Bronchial epithelial cell (primary cell): Measurements from ENCODE around the gene CST6. TPM values are rescaled to one million over a fixed set of nuclear protein-coding genes. Genes with fewer than 3 reads are reported as not detected.

Source experiments
- DNase-seq: peaks from one replicate; pipeline ENCODE4 v3.0.0-alpha.2; 2010; ENCODE audit warnings: low read depth
- FAIRE-seq: peaks from 2 replicates; lab custom pipeline; 2011; peaks lifted over from hg19 to GRCh38; lab: Jason Lieb, UNC
- H3K27me3 ChIP-seq: 2 replicates; pipeline ENCODE4 v1.5.1; 2011; ENCODE audit warnings: low read length; ENCODE audit not compliant: control insufficient read depth, insufficient read depth
- H3K36me3 ChIP-seq: 2 replicates; pipeline ENCODE4 v1.5.1; 2011; ENCODE audit warnings: low read length; ENCODE audit not compliant: control insufficient read depth, insufficient read depth
- H3K4me3 ChIP-seq: 2 replicates; pipeline ENCODE4 v1.5.1; 2011; ENCODE audit warnings: mild to moderate bottlenecking, low read depth, low read length, control low read depth
- total RNA-seq: library from RNA; depleted of rRNA; stranded (reverse); fragments of >200 nt; gene quantifications from 2 replicates; pipeline ENCODE4 v1.2.1, GENCODE V29; 2014
- TF ChIP-seq, protein P1 (sequence below): IDR thresholded peaks from 2 replicates; pipeline ENCODE4 v1.5.1; 2011; ENCODE audit warnings: mild to moderate bottlenecking, moderate library complexity, low read length, control low read depth, inconsistent platforms; ENCODE audit not compliant: insufficient read depth, severe bottlenecking

Gene CST6
- total RNA-seq, 1 donor from 2014 or later, result 3.9 TPM

DNA sequence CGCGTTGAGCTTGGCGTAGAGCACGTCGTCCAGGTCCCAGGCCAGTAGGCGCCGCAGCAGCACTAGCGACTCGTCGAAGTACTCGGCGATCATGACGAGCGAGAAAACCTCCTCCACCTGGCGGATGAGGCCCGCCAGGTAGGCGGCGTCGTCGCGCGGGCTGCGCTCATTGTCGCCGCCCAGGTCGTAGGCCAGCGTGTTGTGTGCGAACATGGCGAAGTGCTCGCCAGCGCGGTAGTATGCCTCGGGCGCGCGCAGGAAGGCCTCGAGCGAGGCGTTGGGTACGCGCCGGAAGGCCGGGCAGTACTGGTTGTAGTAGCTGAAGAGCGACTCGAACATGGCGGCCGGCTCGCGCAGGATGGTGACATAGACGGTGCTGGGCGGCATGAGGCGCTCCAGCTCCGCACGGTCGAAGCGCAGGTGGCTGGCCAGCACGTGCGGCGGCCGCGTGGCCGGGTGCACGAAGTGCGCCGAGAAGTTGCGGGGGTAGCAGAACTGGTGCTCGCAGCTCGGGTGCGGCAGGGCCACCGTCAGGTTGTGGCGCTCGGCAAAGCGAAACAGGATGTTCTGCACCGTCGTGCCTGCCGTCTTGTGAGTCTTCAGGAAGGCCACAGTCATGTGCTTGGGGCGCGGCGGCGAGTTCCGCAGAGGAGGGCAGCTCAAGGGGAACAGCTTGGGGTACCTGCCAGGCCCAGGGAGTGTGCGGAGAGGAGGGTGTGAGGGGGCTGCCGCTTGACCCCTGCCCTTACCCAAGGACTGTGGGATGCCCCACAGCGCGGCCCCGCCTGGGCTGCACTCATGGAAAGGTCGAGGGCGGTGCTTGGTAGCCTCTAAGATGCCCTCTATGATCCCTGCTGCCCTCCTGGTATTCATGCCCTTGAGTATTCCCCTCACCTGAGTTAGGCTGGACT, 31.4 kb downstream of the CST6 start:
- FAIRE-seq, result no peak
- DNase-seq, result no peak
- TF ChIP-seq, protein P1, sequence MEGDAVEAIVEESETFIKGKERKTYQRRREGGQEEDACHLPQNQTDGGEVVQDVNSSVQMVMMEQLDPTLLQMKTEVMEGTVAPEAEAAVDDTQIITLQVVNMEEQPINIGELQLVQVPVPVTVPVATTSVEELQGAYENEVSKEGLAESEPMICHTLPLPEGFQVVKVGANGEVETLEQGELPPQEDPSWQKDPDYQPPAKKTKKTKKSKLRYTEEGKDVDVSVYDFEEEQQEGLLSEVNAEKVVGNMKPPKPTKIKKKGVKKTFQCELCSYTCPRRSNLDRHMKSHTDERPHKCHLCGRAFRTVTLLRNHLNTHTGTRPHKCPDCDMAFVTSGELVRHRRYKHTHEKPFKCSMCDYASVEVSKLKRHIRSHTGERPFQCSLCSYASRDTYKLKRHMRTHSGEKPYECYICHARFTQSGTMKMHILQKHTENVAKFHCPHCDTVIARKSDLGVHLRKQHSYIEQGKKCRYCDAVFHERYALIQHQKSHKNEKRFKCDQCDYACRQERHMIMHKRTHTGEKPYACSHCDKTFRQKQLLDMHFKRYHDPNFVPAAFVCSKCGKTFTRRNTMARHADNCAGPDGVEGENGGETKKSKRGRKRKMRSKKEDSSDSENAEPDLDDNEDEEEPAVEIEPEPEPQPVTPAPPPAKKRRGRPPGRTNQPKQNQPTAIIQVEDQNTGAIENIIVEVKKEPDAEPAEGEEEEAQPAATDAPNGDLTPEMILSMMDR, result no peak
- Histone ChIP-seq H3K36me3 (no peaks in the 10 kb centered on the region), H3K4me3 (no peak overlapping the region), H3K27me3 (peaks cover 2% of the 10 kb centered on the region)

DNA sequence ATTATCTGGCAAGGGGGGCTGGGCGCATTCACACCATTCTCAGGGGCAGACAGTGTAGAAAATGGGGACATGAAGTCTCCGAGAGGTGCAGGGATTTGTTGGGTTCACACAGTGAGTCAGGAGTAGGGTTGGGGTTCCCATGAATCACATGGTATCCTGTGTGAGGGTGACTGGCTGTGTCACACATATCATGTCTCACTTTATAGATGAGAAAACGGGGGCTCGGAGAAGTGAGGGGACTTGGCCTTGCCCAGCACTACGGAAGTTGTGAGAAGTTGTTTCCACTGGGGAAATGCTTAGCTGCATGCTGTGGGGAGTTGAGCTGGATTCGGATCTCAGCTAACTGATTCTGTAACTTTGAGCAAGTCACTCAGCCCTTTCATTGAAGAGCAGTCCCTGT, 32.9 kb downstream of the CST6 start:
- H3K27me3 ChIP-seq, result peaks cover 4% of the 10 kb centered on the region
- H3K36me3 ChIP-seq, result no peaks in the 10 kb centered on the region
- no peak overlapping the region for H3K4me3 ChIP-seq
- TF ChIP-seq, protein P1, result no peak
- no peak for DNase-seq
- FAIRE-seq, result no peak

DNA sequence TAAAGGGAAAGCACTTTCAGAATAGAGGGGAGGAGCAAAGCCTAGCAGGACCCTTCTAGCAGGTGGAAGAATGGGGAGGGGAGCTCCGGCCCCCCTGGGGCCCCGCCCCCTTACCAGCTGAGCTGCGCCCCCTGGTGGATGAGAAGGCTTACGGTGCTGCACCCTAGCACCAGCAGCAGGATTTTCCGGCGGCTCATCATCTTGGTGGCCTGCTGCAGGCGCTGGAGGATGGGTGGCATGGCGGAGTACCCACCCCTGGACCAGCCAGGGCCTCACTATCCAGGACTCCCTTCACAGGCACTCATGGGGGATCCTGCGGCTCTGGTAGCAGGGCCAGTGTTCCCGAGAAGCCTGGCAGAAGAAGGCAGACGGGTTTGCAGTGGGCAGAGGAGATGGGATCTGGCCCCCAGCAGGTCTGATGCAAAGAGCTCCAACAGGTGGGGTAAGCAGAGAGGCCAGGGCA, 33.4 kb downstream of the CST6 start:
- peaks cover 4% of the 10 kb centered on the region for H3K27me3 ChIP-seq
- no peak for FAIRE-seq
- no peaks in the 10 kb centered on the region for H3K36me3 ChIP-seq
- DNase-seq, result peak; percentile 51
- TF ChIP-seq, protein P1, result peak; percentile 98
- H3K4me3 ChIP-seq, result no peak overlapping the region

DNA sequence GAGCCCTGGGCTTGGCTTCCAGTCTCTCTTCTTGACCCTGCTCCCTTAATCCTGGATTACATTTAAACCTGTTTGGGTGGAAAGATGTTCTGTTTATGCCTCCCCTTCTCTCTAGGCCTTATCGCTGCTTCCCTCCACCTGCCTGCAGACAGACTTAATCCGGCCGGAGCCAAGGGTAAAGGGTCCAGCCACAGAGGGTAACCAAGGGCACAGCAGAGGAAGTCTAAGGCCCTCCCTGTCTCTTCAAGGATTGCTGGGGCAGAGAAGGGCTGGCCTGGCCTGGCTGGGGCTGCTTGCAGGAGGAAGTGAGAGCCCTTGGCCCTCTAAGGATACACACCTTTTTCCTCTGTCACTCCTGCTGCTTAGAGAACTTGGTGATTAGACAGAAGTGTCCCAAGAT, 35.1 kb downstream of the CST6 start:
- peaks cover 4% of the 10 kb centered on the region for H3K27me3 ChIP-seq
- no peaks in the 10 kb centered on the region for H3K36me3 ChIP-seq
- TF ChIP-seq, protein P1, result no peak
- no peak for DNase-seq
- H3K4me3 ChIP-seq, result no peak overlapping the region
- FAIRE-seq, result no peak

DNA sequence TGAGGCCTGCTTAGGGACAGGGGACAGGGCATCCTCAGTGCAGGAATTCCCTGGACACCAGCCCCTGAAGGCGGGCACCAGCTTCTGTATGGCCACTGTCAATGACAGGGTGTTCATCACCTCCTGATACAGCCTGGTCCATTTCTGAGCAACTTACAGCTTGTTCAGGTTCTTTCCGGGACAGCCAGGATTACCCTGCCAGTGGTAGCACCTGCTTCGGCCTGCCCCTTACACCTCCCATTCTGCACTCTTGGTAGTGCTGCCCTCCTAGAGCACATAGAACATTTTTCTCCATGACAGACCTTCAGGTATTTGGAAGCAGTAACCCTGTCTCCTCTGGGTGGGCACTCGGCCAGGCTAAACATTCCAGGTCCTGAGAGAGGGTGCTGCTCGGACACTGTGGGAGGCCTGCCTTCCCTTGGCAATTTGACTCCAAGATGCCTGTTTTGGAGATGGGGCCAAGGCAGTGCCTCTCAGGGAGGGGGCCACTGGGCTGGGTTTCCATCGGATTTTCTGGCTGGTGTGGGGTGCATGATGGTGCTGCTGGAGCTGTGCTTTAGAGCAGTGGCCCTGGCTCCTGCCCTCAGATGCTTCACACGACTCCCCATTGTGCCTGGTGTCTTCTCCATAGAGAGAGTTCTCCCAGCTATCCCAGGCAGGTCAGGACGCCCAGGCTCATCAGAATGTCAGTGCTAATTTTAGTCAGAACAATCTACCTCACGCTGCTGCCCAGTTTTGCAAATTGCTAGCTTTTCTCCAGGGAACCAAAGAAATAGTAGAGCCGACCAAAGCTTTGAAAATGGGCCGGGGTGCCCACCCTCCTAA, 35.9 kb downstream of the CST6 start:
- Histone ChIP-seq H3K27me3 (peaks cover 4% of the 10 kb centered on the region), H3K36me3 (no peaks in the 10 kb centered on the region), H3K4me3 (no peak overlapping the region)
- DNase-seq (no peak), FAIRE-seq (no peak)
- TF ChIP-seq, protein P1, result no peak
